HG03439 (cell line): ENCODE measurements around the gene TCHP.

ENCODE experiments used
- ATAC-seq: cut with Tn5 transposase; IDR thresholded peaks from one replicate; pipeline ENCODE4 v1.9.1; 2021; ENCODE audit warnings: mild to moderate bottlenecking, moderate library complexity; ENCODE audit not compliant: unreplicated experiment

Gene TCHP

GRCh38 chr12:109931143-109931542 is 31.1 kb downstream of the TCHP start:
- ATAC-seq: no peak

GRCh38 chr12:109932878-109933503 is 32.9 kb downstream of the TCHP start:
- no peak for ATAC-seq

DNA sequence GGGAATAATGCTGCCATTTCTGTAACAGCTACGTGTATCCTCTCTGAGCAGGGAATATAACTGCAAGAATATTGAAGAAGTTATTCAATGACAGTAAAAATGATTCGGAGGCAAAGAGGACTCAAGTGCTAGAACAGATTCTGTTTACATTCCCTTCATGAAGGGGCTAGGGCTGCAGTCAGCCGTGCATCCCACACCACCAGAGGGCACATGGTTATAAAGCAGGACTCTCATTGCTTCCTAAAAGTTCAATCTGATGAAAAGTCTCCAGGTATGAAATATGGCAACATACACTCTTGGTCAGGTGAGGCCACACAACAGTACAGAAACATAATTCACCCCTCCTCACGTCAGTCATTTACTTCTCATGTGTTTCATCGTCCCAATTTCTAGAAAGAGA is 34.0 kb downstream of the TCHP start:
- no peak for ATAC-seq

- ATAC-seq: no peak
Measured at GRCh38 chr12:109937371-109937770, 37.3 kb downstream of the TCHP start.

DNA sequence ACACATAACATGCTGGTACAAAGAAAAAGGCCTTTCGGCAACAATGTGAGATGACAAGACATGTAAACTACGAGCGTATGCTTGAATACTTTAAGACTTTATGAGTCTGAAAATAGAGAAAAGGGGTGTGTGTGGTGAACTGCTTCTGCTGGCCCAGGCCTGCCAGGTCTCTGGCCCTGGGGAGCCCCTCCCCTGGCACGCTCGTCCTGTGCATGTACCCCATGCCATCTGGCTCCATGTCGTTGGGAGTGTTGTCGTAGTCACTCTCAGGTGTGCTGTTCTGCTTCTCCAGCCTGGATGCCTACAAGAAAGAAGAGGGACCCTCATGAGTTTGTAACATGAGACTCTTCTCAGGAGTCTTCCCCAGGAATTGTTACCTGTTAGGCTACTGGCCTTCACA is 38.9 kb downstream of the TCHP start:
- ATAC-seq: no peak

- no peak for ATAC-seq
Measured at GRCh38 chr12:109939504-109939903, 39.4 kb downstream of the TCHP start.

- no peak for ATAC-seq
Measured at GRCh38 chr12:109940339-109940923, 40.4 kb downstream of the TCHP start.

DNA sequence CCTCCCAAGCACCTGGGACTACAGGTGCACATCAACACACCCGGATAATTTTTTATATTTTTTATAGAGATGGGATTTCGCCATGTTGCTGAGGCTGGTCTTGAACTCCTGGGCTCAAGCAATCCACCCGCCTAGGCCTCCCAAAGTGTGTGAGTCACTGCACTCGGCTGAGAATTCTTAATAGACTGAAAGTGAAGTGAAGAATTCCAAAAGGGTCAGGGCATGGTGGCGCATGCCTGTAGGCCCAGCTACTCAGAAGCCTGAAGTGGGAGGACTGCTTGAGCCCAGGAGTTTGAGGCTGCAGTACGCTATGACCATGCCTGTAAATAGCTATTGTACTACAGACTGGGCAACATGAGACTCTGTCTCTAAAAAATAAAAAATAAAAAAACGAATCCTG is 43.7 kb downstream of the TCHP start:
- no peak for ATAC-seq

DNA sequence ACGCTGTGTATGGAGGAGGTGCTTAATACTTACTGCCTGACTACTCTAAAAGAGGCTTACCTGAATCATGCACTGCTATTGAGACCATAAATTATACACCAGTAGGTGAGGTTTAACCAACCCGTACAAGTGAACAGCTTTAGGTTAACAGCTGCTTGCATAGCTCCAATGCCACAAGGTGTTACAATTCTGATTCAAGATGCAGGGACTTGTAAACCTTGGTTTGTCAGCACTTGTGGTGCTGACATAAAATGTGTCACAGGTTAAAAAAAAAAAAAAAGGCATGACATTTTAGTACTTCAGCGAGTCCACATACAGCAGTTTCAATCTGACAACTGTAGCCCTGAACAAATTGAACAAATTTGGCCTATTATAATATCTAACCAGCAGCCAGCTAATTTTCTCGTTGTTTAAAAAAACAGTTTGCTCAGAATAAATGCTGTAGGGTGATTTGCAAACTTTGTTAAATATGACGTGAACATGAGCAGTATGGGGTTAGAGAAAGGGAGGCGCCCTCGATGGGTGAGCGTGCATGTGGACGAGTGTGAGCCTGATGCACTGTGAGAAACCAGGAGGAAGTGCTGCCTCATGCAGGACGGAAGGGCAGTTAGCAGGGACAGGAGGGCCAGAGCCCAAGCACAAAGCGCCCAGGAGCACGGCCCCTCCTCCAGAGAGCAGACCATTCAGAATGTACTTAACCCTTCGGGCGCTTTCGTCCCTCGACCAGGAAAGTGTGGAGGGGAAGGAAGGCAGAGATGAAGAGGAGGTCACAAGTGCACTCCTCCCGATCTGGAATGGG is 44.7 kb downstream of the TCHP start:
- no peak for ATAC-seq

- no peak for ATAC-seq
Measured at GRCh38 chr12:109946505-109946904, 46.4 kb downstream of the TCHP start.

DNA sequence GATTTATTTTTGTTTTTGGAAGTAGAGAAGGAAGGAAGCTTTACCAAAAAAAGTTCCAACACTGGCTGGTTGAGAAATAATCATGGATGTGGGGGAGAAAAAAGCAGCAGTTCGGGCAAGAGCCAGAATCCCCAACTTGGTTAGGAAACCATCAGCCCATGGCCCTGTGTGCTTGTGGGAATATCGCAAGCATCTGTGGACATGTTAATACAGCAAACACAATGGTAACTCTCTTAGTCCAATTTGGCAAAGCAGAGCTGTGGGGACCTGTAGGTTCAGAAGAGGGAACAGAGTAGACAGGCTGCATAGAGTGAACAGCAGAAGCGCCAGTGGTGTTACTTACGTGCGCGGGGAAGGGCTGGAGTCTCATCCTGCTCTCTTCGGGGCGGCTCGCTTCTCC is 46.8 kb downstream of the TCHP start:
- no peak for ATAC-seq

GRCh38 chr12:109947521-109947920 is 47.4 kb downstream of the TCHP start:
- no peak for ATAC-seq

GRCh38 chr12:109948368-109948767 is 48.3 kb downstream of the TCHP start:
- ATAC-seq: no peak

DNA sequence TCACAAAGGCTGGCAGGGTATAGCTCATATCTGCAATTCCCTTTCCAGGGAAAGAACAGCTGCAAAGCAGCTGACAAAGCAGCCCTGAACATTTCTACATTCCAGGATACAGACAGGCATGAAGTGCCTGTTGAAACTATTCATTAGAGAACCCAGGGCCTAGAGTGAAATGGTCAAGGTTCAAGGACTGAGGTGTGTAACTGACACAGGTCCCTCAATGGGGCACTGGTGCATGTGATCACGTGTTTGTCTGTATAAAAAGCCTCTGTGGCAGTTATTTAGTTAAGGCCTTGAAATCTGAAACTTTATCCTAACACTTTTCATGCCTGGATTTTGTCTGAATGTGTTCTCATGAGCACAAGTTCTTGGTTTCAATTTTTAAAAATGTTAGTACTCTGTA is 49.0 kb downstream of the TCHP start:
- no peak for ATAC-seq

GRCh38 chr12:109950625-109951024 is 50.6 kb downstream of the TCHP start:
- ATAC-seq: no peak

- ATAC-seq: no peak
Measured at GRCh38 chr12:109951136-109951535, 51.1 kb downstream of the TCHP start.

GRCh38 chr12:109951751-109952150 is 51.7 kb downstream of the TCHP start:
- ATAC-seq: no peak

DNA sequence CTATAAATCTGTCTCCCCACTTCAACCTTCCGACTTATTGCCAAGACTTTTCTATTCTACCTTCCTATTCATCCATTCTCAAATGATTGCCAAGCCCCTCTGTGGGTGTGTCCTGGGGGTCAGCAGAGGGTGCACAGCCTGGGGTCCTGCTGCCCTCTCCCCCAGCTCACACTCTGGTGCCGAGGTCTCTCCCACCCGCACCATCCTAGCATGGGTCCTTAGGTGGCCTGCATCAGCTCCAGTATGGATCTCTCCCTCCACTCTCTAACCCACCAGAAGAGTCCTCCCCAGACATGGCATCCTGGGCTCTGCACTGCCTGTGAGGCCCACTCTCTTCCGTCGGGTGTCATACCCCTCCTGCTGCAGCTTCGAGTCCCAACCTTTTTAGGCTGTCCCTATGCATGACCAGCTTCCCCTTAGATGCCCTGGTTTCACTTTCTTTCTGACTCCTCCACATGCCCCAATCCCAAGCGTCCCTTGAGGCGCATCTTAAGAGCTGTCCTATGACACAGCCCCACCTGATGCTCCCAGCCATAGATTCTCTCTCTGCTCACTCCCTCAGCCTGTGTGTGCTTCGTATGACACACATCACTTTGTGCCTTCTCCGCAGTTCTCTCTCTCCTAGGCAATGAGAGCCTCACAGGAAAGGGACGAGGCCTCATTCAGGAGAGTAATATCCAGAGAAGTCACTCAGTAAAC is 52.2 kb downstream of the TCHP start:
- no peak for ATAC-seq

GRCh38 chr12:109952873-109953272 is 52.8 kb downstream of the TCHP start:
- no peak for ATAC-seq

GRCh38 chr12:109953656-109954055 is 53.6 kb downstream of the TCHP start:
- ATAC-seq: no peak

- ATAC-seq: no peak
Measured at GRCh38 chr12:109958374-109958773, 58.3 kb downstream of the TCHP start.
